GM12875 (cell line): ENCODE data around the gene TRIM45.
"Not testable (repeated sequence)": the region's sequence is repeated elsewhere in the genome, so short reads cannot be mapped to it uniquely, and the experiment has no call there.

Experiments
- H3K4me3 ChIP-seq: one replicate; pipeline ENCODE4 v1.5.1; 2011; ENCODE audit warnings: low read depth, low read length, control low read depth
- CTCF ChIP-seq: IDR thresholded peaks from 2 replicates; pipeline ENCODE4 v1.5.1; 2011; ENCODE audit warnings: low read depth, mild to moderate bottlenecking, control low read depth, inconsistent platforms, low read length, moderate library complexity, borderline replicate concordance; ENCODE audit not compliant: insufficient read depth

The TRIM45 gene

GRCh38 chr1:117120774-117121588 lies 568 bp downstream of the TRIM45 start:
- H3K4me3 ChIP-seq, result peak overlapping the region; percentile 71
- no peak for TF ChIP-seq CTCF

GRCh38 chr1:117119144-117119543 lies 2.4 kb downstream of the TRIM45 start:
- H3K4me3 ChIP-seq, result not testable (repeated sequence)

- H3K4me3 ChIP-seq, result no peak overlapping the region
- no peak for TF ChIP-seq CTCF
Observed at GRCh38 chr1:117118137-117118536, 3.4 kb downstream of the TRIM45 start.

GRCh38 chr1:117117697-117118096 lies 3.9 kb downstream of the TRIM45 start:
- no peak overlapping the region for H3K4me3 ChIP-seq
- no peak for TF ChIP-seq CTCF

- TF ChIP-seq CTCF, result no peak
- no peak overlapping the region for H3K4me3 ChIP-seq
Observed at GRCh38 chr1:117116784-117117130, 4.8 kb downstream of the TRIM45 start.

GRCh38 chr1:117116090-117116783 lies 5.3 kb downstream of the TRIM45 start:
- no peak for TF ChIP-seq CTCF
- no peak overlapping the region for H3K4me3 ChIP-seq

GRCh38 chr1:117114877-117115276 lies 6.7 kb downstream of the TRIM45 start:
- H3K4me3 ChIP-seq, result no peak overlapping the region
- no peak for TF ChIP-seq CTCF
